ENCODE measurements around the gene CHTOP. TPM values are rescaled to one million over a fixed set of nuclear protein-coding genes. Genes with fewer than 3 reads are reported as not detected.

Gene CHTOP
- total RNA-seq, 1 donor from 2014 or later = 73.3 TPM

- ATAC-seq = no peak
- no peak for DNase-seq
- intact Hi-C loops (cut with micrococcal nuclease) = no loop called here
Measured at GRCh38 chr1:153673511-153673910, 39.6 kb downstream of the CHTOP start.

GRCh38 chr1:153677718-153678518 is 44.1 kb downstream of the CHTOP start:
- ATAC-seq (peak; percentile 78), DNase-seq (peak; percentile 61)
- intact Hi-C loops (cut with micrococcal nuclease) = loop anchor here (5.0 kb wide), 1 partner anchor 94 kb away; no protein-coding TSS in a partner anchor

- intact Hi-C loops (cut with micrococcal nuclease) = loop anchor here (5.0 kb wide), 1 partner anchor 94 kb away; no protein-coding TSS in a partner anchor
- ATAC-seq (peak; percentile 83), DNase-seq (peak; percentile 78)
Measured at GRCh38 chr1:153678519-153679336, 44.9 kb downstream of the CHTOP start, which contains the start of gene NPR1. Gene NPR1, plus strand, starts transcription at chr1:153678688. Its CDS starts 421 bp downstream, at chr1:153679109.

GRCh38 chr1:153679337-153680119 is 45.7 kb downstream of the CHTOP start:
- ATAC-seq (peak; percentile 46), DNase-seq (peak; percentile 46)
- intact Hi-C loops (cut with micrococcal nuclease) = loop anchor here (5.0 kb wide), 1 partner anchor 93 kb away; no protein-coding TSS in a partner anchor

- DNase-seq (no peak), ATAC-seq (no peak)
- intact Hi-C loops (cut with micrococcal nuclease) = no loop called here
Measured at GRCh38 chr1:153680120-153680403, 46.2 kb downstream of the CHTOP start.

GRCh38 chr1:153682730-153683129 is 48.9 kb downstream of the CHTOP start:
- ATAC-seq (no peak), DNase-seq (no peak)
- intact Hi-C loops (cut with micrococcal nuclease) = no loop called here

- intact Hi-C loops (cut with micrococcal nuclease) = no loop called here
- ATAC-seq = no peak
Measured at GRCh38 chr1:153683854-153684253, 50.0 kb downstream of the CHTOP start.

GRCh38 chr1:153684892-153685291 is 51.0 kb downstream of the CHTOP start:
- intact Hi-C loops (cut with micrococcal nuclease) = no loop called here
- ATAC-seq (no peak), DNase-seq (no peak)

More at GRCh38 chr1:153683854-153684253, 50.0 kb downstream of the CHTOP start:
- no peak for DNase-seq

- intact Hi-C loops (cut with micrococcal nuclease) = no loop called here
- no peak for ATAC-seq
- no peak for DNase-seq
Measured at GRCh38 chr1:153685544-153686340, 51.9 kb downstream of the CHTOP start.

- DNase-seq (no peak), ATAC-seq (no peak)
- intact Hi-C loops (cut with micrococcal nuclease) = no loop called here
Measured at GRCh38 chr1:153687346-153688125, 53.7 kb downstream of the CHTOP start.

GRCh38 chr1:153688276-153688675 is 54.4 kb downstream of the CHTOP start:
- DNase-seq = no peak
- no peak for ATAC-seq
- intact Hi-C loops (cut with micrococcal nuclease) = no loop called here

- intact Hi-C loops (cut with micrococcal nuclease) = no loop called here
- no peak for DNase-seq
- no peak for ATAC-seq
Measured at GRCh38 chr1:153688736-153689328, 55.0 kb downstream of the CHTOP start.

GRCh38 chr1:153693466-153693865 is 59.6 kb downstream of the CHTOP start:
- intact Hi-C loops (cut with micrococcal nuclease) = no loop called here
- no peak for ATAC-seq
- DNase-seq = no peak

Small RNA genes within 50 kb of the gene (microRNA-seq; reads per million reads assigned to microRNA genes)
- not detected for gene MIR8083 (ENCODE audit: borderline number of aligned reads)

Other genes with a start within 250 kb of the CHTOP start
- 40.7 TPM for gene S100A8, start 243.0 kb upstream of the CHTOP start, total RNA-seq
- gene S100A7A, start 217.5 kb upstream of the CHTOP start, total RNA-seq = not detected
- not detected for gene S100A7, start 173.4 kb upstream of the CHTOP start, total RNA-seq
- 201 TPM for gene S100A6, start 98.1 kb upstream of the CHTOP start, total RNA-seq
- not detected for gene S100A5, start 93.1 kb upstream of the CHTOP start, total RNA-seq
- 114 TPM for gene S100A4, start 88.3 kb upstream of the CHTOP start, total RNA-seq
- gene S100A3, start 84.8 kb upstream of the CHTOP start, total RNA-seq = 0.79 TPM
- 1.9 TPM for gene S100A2, start 68.2 kb upstream of the CHTOP start, total RNA-seq
- gene S100A16, start 20.9 kb upstream of the CHTOP start, total RNA-seq = 42.2 TPM
- 5.7 TPM for gene S100A14, start 17.7 kb upstream of the CHTOP start, total RNA-seq
- gene S100A13, start 6.6 kb upstream of the CHTOP start, total RNA-seq = 124 TPM
- gene S100A1, start 5.6 kb upstream of the CHTOP start, total RNA-seq = 2,048 TPM
- 60.1 TPM for gene SNAPIN, start 24.6 kb downstream of the CHTOP start, total RNA-seq
- 56.9 TPM for gene ILF2, start 36.9 kb downstream of the CHTOP start, total RNA-seq
- gene NPR1, start 44.6 kb downstream of the CHTOP start, total RNA-seq = 10.5 TPM
- gene INTS3, start 94.0 kb downstream of the CHTOP start, total RNA-seq = 35.5 TPM
- 9.8 TPM for gene SLC27A3, start 141.3 kb downstream of the CHTOP start, total RNA-seq